CD4-positive, alpha-beta T cell (primary cell): ENCODE measurements around the gene KRT13. TPM values are rescaled to one million over a fixed set of nuclear protein-coding genes. Genes with fewer than 3 reads are reported as not detected.

Experiments
- ATAC-seq: fragments of 200-7000 bp; cut with Tn5 transposase; one replicate; pipeline ENCODE4 v1.10.0; 2022; ENCODE audit warnings: mild to moderate bottlenecking; ENCODE audit not compliant: poor library complexity
- CTCF ChIA-PET: fragments of 350-600 bp; sonication (Branson Sonifier 250); formaldehyde crosslinking; loops from one replicate; lab custom pipeline; 2021; ENCODE audit warnings: antibody characterized with exemption, inconsistent platforms; lab: Charles Lee
- POLR2A ChIA-PET: fragments of 350-600 bp; sonication (Branson Sonifier 250); formaldehyde crosslinking; loops from one replicate; lab custom pipeline; 2021; ENCODE audit warnings: antibody characterized with exemption, inconsistent platforms; lab: Charles Lee
- DNase-seq, 14 experiments: peaks; one replicate each; pipeline ENCODE4 v3.0.0-alpha.2; 2013 to 2020; ENCODE audit warnings: mixed read lengths in 2 of 14
- H3K27ac ChIP-seq, 2 donors: one replicate each; pipeline versions ENCODE4 v1.5.1 to v1.7.0; 2013; ENCODE audit warnings: low read length in 2 of 2, low read depth in 1 of 2, mild to moderate bottlenecking in 1 of 2
- H3K27me3 ChIP-seq, 2 experiments: 1 replicate in 1 of 2; 2 replicates in 1 of 2; pipeline versions ENCODE4 v1.6.1 to v1.7.0; 2013; ENCODE audit warnings: low read length in 2 of 2, control low read depth in 1 of 2, mild to moderate bottlenecking in 1 of 2, moderate library complexity in 1 of 2; ENCODE audit not compliant: insufficient read depth in 2 of 2, control insufficient read depth in 1 of 2
- H3K36me3 ChIP-seq: one replicate; pipeline ENCODE4 v1.6.1; 2013; ENCODE audit warnings: low read length, control low read depth; ENCODE audit not compliant: insufficient read depth
- H3K4me1 ChIP-seq: one replicate; pipeline ENCODE4 v1.6.1; 2013; ENCODE audit warnings: low read length, control low read depth; ENCODE audit not compliant: insufficient read depth
- H3K4me3 ChIP-seq: one replicate; pipeline ENCODE4 v1.5.1; 2013; ENCODE audit warnings: mild to moderate bottlenecking, low read length, moderate library complexity
- H3K9me3 ChIP-seq, 2 experiments: 1 replicate in 1 of 2; 2 replicates in 1 of 2; pipeline versions ENCODE4 v1.6.1 to v1.7.0; 2013; ENCODE audit warnings: low read length in 2 of 2, mild to moderate bottlenecking in 2 of 2, control low read depth in 1 of 2, moderate library complexity in 1 of 2; ENCODE audit not compliant: control insufficient read depth in 1 of 2, insufficient read depth in 1 of 2
- H3K27ac Mint-ChIP-seq: one replicate; pipeline ENCODE4 v1.8.0; 2020; ENCODE audit warnings: mixed read lengths
- H3K27me3 Mint-ChIP-seq: one replicate; pipeline ENCODE4 v1.8.0; 2021; ENCODE audit warnings: mixed read lengths
- H3K36me3 Mint-ChIP-seq: one replicate; pipeline ENCODE4 v1.8.0; 2021; ENCODE audit warnings: low read depth, mixed read lengths
- H3K4me1 Mint-ChIP-seq: one replicate; pipeline ENCODE4 v1.8.0; 2021; ENCODE audit warnings: low read depth, mixed read lengths
- H3K4me3 Mint-ChIP-seq: one replicate; pipeline ENCODE4 v1.8.0; 2020; ENCODE audit warnings: mild to moderate bottlenecking, mixed read lengths
- H3K9me3 Mint-ChIP-seq: one replicate; pipeline ENCODE4 v1.8.0; 2020; ENCODE audit warnings: mixed read lengths
- CTCF ChIP-seq: fragments of 200-600 bp; IDR thresholded peaks from one replicate; pipeline ENCODE4 v1.8.0; 2022; ENCODE audit warnings: antibody characterized with exemption, mild to moderate bottlenecking
- intact Hi-C, 2 experiments: fragments of 100-400 bp; cut with DNase I in 1 of 2; cut with micrococcal nuclease in 1 of 2; formaldehyde crosslinking; loops; one replicate each; pipeline versions ENCODE4 v1.15.1 to v1.9.0; 2023 to 2025; cut with DNase I, micrococcal nuclease
- total RNA-seq, 174 experiments: library from RNA in 2 of 174; stranded (reverse) in 2 of 174; gene quantifications; one replicate each; pipeline ENCODE4 v1.2.3 and lab custom pipeline; 2021 to 2026

Gene KRT13
- total RNA-seq, 2 experiments from 2014 or later = not detected

- ATAC-seq (no peak), DNase-seq (peak in 1 of 14 experiments; percentile 26)
- H3K4me3 ChIP-seq = no peak overlapping the region
- H3K9me3 Mint-ChIP-seq = no peaks in the 10 kb centered on the region
- intact Hi-C loops = loop anchor here in 1 of 2 experiments (10.0 kb wide), 1 partner anchor 168 kb away; no protein-coding TSS in a partner anchor
- no peaks in the 10 kb centered on the region for H3K27me3 ChIP-seq
- H3K36me3 ChIP-seq = no peaks in the 10 kb centered on the region
- no peak overlapping the region for H3K27ac ChIP-seq
- no peaks in the 10 kb centered on the region for H3K27me3 Mint-ChIP-seq
- ChIA-PET CTCF (no interaction called here), POLR2A (no interaction called here)
- no peak overlapping the region for H3K4me3 Mint-ChIP-seq
- H3K27ac Mint-ChIP-seq = no peak overlapping the region
- peaks cover 35% of the 10 kb centered on the region for H3K4me1 ChIP-seq
- H3K4me1 Mint-ChIP-seq = peaks cover 19% of the 10 kb centered on the region
- TF ChIP-seq CTCF = no peak
- H3K36me3 Mint-ChIP-seq = no peaks in the 10 kb centered on the region
- no peaks in the 10 kb centered on the region for H3K9me3 ChIP-seq
Observed at GRCh38 chr17:41492771-41493170, 12.6 kb downstream of the KRT13 start.

GRCh38 chr17:41492351-41492750 is 13.1 kb downstream of the KRT13 start:
- H3K27ac Mint-ChIP-seq = no peak overlapping the region
- Histone ChIP-seq H3K27me3 (no peaks in the 10 kb centered on the region), H3K36me3 (no peaks in the 10 kb centered on the region), H3K27ac (no peak overlapping the region), H3K4me3 (no peak overlapping the region), H3K9me3 (no peaks in the 10 kb centered on the region), H3K4me1 (peaks cover 34% of the 10 kb centered on the region)
- no peak overlapping the region for H3K4me3 Mint-ChIP-seq
- intact Hi-C loops = loop anchor here in 1 of 2 experiments (10.0 kb wide), 1 partner anchor 168 kb away; no protein-coding TSS in a partner anchor
- ATAC-seq (no peak), DNase-seq (peak in 2 of 14 experiments; percentile 43 to 58)
- TF ChIP-seq CTCF = no peak
- no peaks in the 10 kb centered on the region for H3K9me3 Mint-ChIP-seq
- CTCF ChIA-PET = no interaction called here
- no peaks in the 10 kb centered on the region for H3K27me3 Mint-ChIP-seq
- H3K4me1 Mint-ChIP-seq = peaks cover 19% of the 10 kb centered on the region
- no peaks in the 10 kb centered on the region for H3K36me3 Mint-ChIP-seq
- POLR2A ChIA-PET = no interaction called here

- H3K4me1 ChIP-seq = peaks cover 25% of the 10 kb centered on the region
- TF ChIP-seq CTCF = no peak
- no peak overlapping the region for H3K4me3 Mint-ChIP-seq
- H3K9me3 ChIP-seq = no peaks in the 10 kb centered on the region
- H3K4me3 ChIP-seq = no peak overlapping the region
- H3K27ac Mint-ChIP-seq = no peak overlapping the region
- peaks cover 10% of the 10 kb centered on the region for H3K4me1 Mint-ChIP-seq
- ChIA-PET POLR2A (no interaction called here), CTCF (no interaction called here)
- H3K27me3 Mint-ChIP-seq = no peaks in the 10 kb centered on the region
- H3K27ac ChIP-seq = no peak overlapping the region
- DNase-seq (no peak), ATAC-seq (no peak)
- H3K36me3 Mint-ChIP-seq = no peaks in the 10 kb centered on the region
- H3K36me3 ChIP-seq = no peaks in the 10 kb centered on the region
- H3K9me3 Mint-ChIP-seq = no peaks in the 10 kb centered on the region
- no peaks in the 10 kb centered on the region for H3K27me3 ChIP-seq
- intact Hi-C loops = loop anchor here in 1 of 2 experiments (10.0 kb wide), 1 partner anchor 167 kb away; no protein-coding TSS in a partner anchor
Observed at GRCh38 chr17:41491476-41491875, 13.9 kb downstream of the KRT13 start.
